Measurements from ENCODE around the gene PLEKHA6.

The PLEKHA6 gene

GRCh38 chr1:204259782-204260181 is 99.9 kb downstream of the PLEKHA6 start:
- Histone ChIP-seq H3K9me2 (replicated peaks; ENCODE audit: control insufficient read depth, low read length) (no peaks in the 10 kb centered on the region), H3K4me3 (ENCODE audit: low read length) (no peak overlapping the region), H3K4me2 (ENCODE audit: low read length) (no peak overlapping the region), H3K79me2 (ENCODE audit: control insufficient read depth, low read length) (no peaks in the 10 kb centered on the region), H3K9me3 (ENCODE audit: control insufficient read depth, insufficient read depth, low read length) (no peaks in the 10 kb centered on the region), H3F3A (ENCODE audit: control insufficient read depth, insufficient read depth) (no peaks in the 10 kb centered on the region), H4K20me1 (ENCODE audit: control insufficient read depth, insufficient read depth, low read depth, low read length) (no peaks in the 10 kb centered on the region), H3K27ac (ENCODE audit: low read depth, low read length) (no peak overlapping the region), H3K36me3 (ENCODE audit: control insufficient read depth, low read length) (no peaks in the 10 kb centered on the region), H3K4me1 (ENCODE audit: control insufficient read depth, low read length) (no peaks in the 10 kb centered on the region), H3K27me3 (ENCODE audit: control insufficient read depth, low read length) (peaks cover 19% of the 10 kb centered on the region)
- TF ChIP-seq CTCF (IDR thresholded peaks at IDR 0.05; ENCODE audit: low read depth, low read length, poor library complexity, severe bottlenecking) (no peak), EZH2phosphoT487 (IDR thresholded peaks at IDR 0.05; ENCODE audit: borderline replicate concordance, low read length) (no peak)

- H3K27me3 ChIP-seq (ENCODE audit: control insufficient read depth, low read length) = peaks cover 13% of the 10 kb centered on the region
- no peaks in the 10 kb centered on the region for H3F3A ChIP-seq (ENCODE audit: control insufficient read depth, insufficient read depth)
- H3K9me2 ChIP-seq (replicated peaks; ENCODE audit: control insufficient read depth, low read length) = no peaks in the 10 kb centered on the region
- H3K36me3 ChIP-seq (ENCODE audit: control insufficient read depth, low read length) = no peaks in the 10 kb centered on the region
- H3K4me2 ChIP-seq (ENCODE audit: low read length) = no peak overlapping the region
- no peaks in the 10 kb centered on the region for H3K4me1 ChIP-seq (ENCODE audit: control insufficient read depth, low read length)
- H4K20me1 ChIP-seq (ENCODE audit: control insufficient read depth, insufficient read depth, low read depth, low read length) = no peaks in the 10 kb centered on the region
- H3K27ac ChIP-seq (ENCODE audit: low read depth, low read length) = no peak overlapping the region
- TF ChIP-seq CTCF (IDR thresholded peaks at IDR 0.05; ENCODE audit: low read depth, low read length, poor library complexity, severe bottlenecking) (no peak), EZH2phosphoT487 (IDR thresholded peaks at IDR 0.05; ENCODE audit: borderline replicate concordance, low read length) (no peak)
- H3K4me3 ChIP-seq (ENCODE audit: low read length) = no peak overlapping the region
- no peaks in the 10 kb centered on the region for H3K9me3 ChIP-seq (ENCODE audit: control insufficient read depth, insufficient read depth, low read length)
- H3K79me2 ChIP-seq (ENCODE audit: control insufficient read depth, low read length) = no peaks in the 10 kb centered on the region
These were observed 100.5 kb downstream of the PLEKHA6 start for GRCh38 chr1:204259196-204259595.

GRCh38 chr1:204258213-204259115 is 101.3 kb downstream of the PLEKHA6 start:
- Histone ChIP-seq H4K20me1 (ENCODE audit: control insufficient read depth, insufficient read depth, low read depth, low read length) (no peaks in the 10 kb centered on the region), H3K4me1 (ENCODE audit: control insufficient read depth, low read length) (no peaks in the 10 kb centered on the region), H3K4me2 (ENCODE audit: low read length) (no peak overlapping the region), H3F3A (ENCODE audit: control insufficient read depth, insufficient read depth) (no peaks in the 10 kb centered on the region), H3K4me3 (ENCODE audit: low read length) (no peak overlapping the region), H3K9me3 (ENCODE audit: control insufficient read depth, insufficient read depth, low read length) (no peaks in the 10 kb centered on the region), H3K79me2 (ENCODE audit: control insufficient read depth, low read length) (no peaks in the 10 kb centered on the region), H3K27me3 (ENCODE audit: control insufficient read depth, low read length) (peaks cover 8% of the 10 kb centered on the region; the same call in 1 of the 2 replicates), H3K27ac (ENCODE audit: low read depth, low read length) (no peak overlapping the region), H3K9me2 (replicated peaks; ENCODE audit: control insufficient read depth, low read length) (no peaks in the 10 kb centered on the region), H3K36me3 (ENCODE audit: control insufficient read depth, low read length) (no peaks in the 10 kb centered on the region)
- peak; percentile 82 for TF ChIP-seq CTCF (IDR thresholded peaks at IDR 0.05; ENCODE audit: low read depth, low read length, poor library complexity, severe bottlenecking)
- no peak for TF ChIP-seq EZH2phosphoT487 (IDR thresholded peaks at IDR 0.05; ENCODE audit: borderline replicate concordance, low read length)

Data from DOHH2 (cell line).